Measurements from ENCODE around the gene OBP2A.

DNA sequence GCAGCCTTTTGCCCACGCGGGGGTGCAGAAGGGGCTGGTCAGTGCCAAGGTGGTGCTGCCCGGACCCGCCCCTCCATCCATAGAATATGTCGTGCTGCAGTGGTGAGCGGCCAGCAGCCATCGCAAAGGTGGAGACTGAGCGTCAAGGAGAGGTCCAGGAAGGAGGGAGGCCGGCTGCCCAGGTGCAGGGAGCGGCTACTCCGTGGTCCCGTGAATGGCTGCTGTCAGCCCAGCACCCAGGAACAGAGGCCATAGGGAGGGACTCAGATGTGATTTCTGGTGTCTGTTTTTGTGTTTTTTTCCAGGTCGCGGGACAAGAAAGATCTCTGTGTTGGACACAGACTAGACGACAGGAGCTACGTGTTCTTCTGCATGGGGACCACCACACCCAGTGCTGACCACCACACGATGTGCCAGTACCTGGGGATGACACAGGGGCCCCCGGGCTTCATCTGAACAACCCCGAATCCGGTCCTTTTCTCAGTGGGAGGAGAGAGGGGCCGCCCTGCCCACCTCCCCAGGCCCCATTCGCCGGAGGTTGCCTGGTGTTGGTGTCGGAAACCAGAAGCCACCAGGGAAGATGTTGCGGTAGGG, 44.7 kb downstream of the OBP2A start:
- TF ChIP-seq, protein P1, sequence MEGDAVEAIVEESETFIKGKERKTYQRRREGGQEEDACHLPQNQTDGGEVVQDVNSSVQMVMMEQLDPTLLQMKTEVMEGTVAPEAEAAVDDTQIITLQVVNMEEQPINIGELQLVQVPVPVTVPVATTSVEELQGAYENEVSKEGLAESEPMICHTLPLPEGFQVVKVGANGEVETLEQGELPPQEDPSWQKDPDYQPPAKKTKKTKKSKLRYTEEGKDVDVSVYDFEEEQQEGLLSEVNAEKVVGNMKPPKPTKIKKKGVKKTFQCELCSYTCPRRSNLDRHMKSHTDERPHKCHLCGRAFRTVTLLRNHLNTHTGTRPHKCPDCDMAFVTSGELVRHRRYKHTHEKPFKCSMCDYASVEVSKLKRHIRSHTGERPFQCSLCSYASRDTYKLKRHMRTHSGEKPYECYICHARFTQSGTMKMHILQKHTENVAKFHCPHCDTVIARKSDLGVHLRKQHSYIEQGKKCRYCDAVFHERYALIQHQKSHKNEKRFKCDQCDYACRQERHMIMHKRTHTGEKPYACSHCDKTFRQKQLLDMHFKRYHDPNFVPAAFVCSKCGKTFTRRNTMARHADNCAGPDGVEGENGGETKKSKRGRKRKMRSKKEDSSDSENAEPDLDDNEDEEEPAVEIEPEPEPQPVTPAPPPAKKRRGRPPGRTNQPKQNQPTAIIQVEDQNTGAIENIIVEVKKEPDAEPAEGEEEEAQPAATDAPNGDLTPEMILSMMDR (IDR thresholded peaks at IDR 0.05), result no peak
- TF ChIP-seq POLR2AphosphoS5 (IDR thresholded peaks at IDR 0.05; ENCODE audit: insufficient read depth in 1 of 2, low read depth in 1 of 2), result no peak
